Stimulated activated CD4-positive, alpha-beta T cell treated with anti-CD3 and anti-CD28 coated beads, Interleukin-12 subunit alpha, Interleukin-12 subunit beta, amount 100 ng/mL, for 48 hours (primary cell): Measurements from ENCODE around the gene GABBR2.

Source experiments
- DNase-seq, 3 donors: peaks; one replicate each; pipeline ENCODE4 v3.0.0-alpha.2; 2020; ENCODE audit warnings: low read depth in 2 of 3, low spot score in 1 of 3

The GABBR2 gene

GRCh38 chr9:98570663-98571440 lies 137.9 kb downstream of the GABBR2 start:
- DNase-seq: no peak

- no peak for DNase-seq
Measured at GRCh38 chr9:98570055-98570454, 138.7 kb downstream of the GABBR2 start.

- DNase-seq: no peak
Measured at GRCh38 chr9:98569491-98569890, 139.2 kb downstream of the GABBR2 start.

- no peak for DNase-seq
Measured at GRCh38 chr9:98568909-98569469, 139.7 kb downstream of the GABBR2 start.

- no peak for DNase-seq
Measured at GRCh38 chr9:98568234-98568908, 140.4 kb downstream of the GABBR2 start.

GRCh38 chr9:98567540-98568233 lies 141.0 kb downstream of the GABBR2 start:
- no peak for DNase-seq

GRCh38 chr9:98565152-98566135 lies 143.3 kb downstream of the GABBR2 start:
- DNase-seq: no peak

- no peak for DNase-seq
Measured at GRCh38 chr9:98564714-98565113, 144.0 kb downstream of the GABBR2 start.

GRCh38 chr9:98563988-98564387 lies 144.7 kb downstream of the GABBR2 start:
- DNase-seq: no peak

- no peak for DNase-seq
Measured at GRCh38 chr9:98563212-98563907, 145.4 kb downstream of the GABBR2 start.

GRCh38 chr9:98559561-98559960 lies 149.2 kb downstream of the GABBR2 start:
- no peak for DNase-seq

GRCh38 chr9:98558575-98558974 lies 150.2 kb downstream of the GABBR2 start:
- DNase-seq: no peak

- no peak for DNase-seq
Measured at GRCh38 chr9:98556511-98556910, 152.2 kb downstream of the GABBR2 start.

- DNase-seq: no peak
Measured at GRCh38 chr9:98555651-98556465, 152.9 kb downstream of the GABBR2 start.

GRCh38 chr9:98554752-98555151 lies 154.0 kb downstream of the GABBR2 start:
- no peak for DNase-seq

GRCh38 chr9:98552331-98552730 lies 156.4 kb downstream of the GABBR2 start:
- no peak for DNase-seq

GRCh38 chr9:98551511-98552286 lies 157.0 kb downstream of the GABBR2 start:
- no peak for DNase-seq

- DNase-seq: no peak
Measured at GRCh38 chr9:98550206-98550820, 158.4 kb downstream of the GABBR2 start.
